WTC11 (cell line): ENCODE measurements around the gene ZNHIT3.

Experiments used
- CTCF ChIP-seq: fragments of 200-600 bp; IDR thresholded peaks from 2 replicates; pipeline ENCODE4 v1.8.0; 2022; ENCODE audit warnings: antibody characterized with exemption
- HMGXB4 ChIP-seq: sonication (generic); formaldehyde crosslinking; IDR thresholded peaks from 2 replicates; pipeline ENCODE4 v1.8.1; 2023; ENCODE audit warnings: mild to moderate bottlenecking, moderate library complexity, missing genetic modification reagents
- MAX ChIP-seq: sonication (generic); formaldehyde crosslinking; IDR thresholded peaks from 2 replicates; pipeline ENCODE4 v1.8.0; 2022; ENCODE audit warnings: mild to moderate bottlenecking, missing genetic modification reagents
- NFYB ChIP-seq: sonication (generic); formaldehyde crosslinking; conservative IDR thresholded peaks from 2 replicates; pipeline ENCODE4 v1.8.0; 2022; ENCODE audit warnings: low read depth, missing genetic modification reagents
- ZBTB43 ChIP-seq: sonication (generic); formaldehyde crosslinking; IDR thresholded peaks from 2 replicates; pipeline ENCODE4 v1.8.1; 2023; ENCODE audit warnings: mild to moderate bottlenecking, missing genetic modification reagents
- ZNF263 ChIP-seq: sonication (generic); formaldehyde crosslinking; IDR thresholded peaks from 2 replicates; pipeline ENCODE4 v1.8.1; 2022; ENCODE audit warnings: low read depth, mild to moderate bottlenecking, moderate library complexity, missing genetic modification reagents

GRCh38 chr17:36469733-36470132 lies 16.7 kb upstream of the ZNHIT3 start:
- TF ChIP-seq CTCF (no peak), ZNF263 (CRISPR knock-in tag) (no peak), NFYB (CRISPR knock-in tag) (no peak), MAX (no peak), HMGXB4 (CRISPR knock-in tag) (no peak), ZBTB43 (CRISPR knock-in tag) (no peak)
